Mononuclear cell (primary cell): ENCODE measurements around the gene SETBP1. TPM values are rescaled to one million over a fixed set of nuclear protein-coding genes. Genes with fewer than 3 reads are reported as not detected.

Experiments used
- H3K27me3 ChIP-seq: 2 replicates; pipeline ENCODE4 v1.6.0; 2011; ENCODE audit warnings: low read length, control low read depth; ENCODE audit not compliant: insufficient read depth
- H3K4me1 ChIP-seq: 2 replicates; pipeline ENCODE4 v1.5.1; 2011; ENCODE audit warnings: mild to moderate bottlenecking, low read length, control low read depth; ENCODE audit not compliant: insufficient read depth
- H3K4me3 ChIP-seq: 2 replicates; pipeline ENCODE4 v1.5.1; 2011; ENCODE audit warnings: mild to moderate bottlenecking, low read length, moderate library complexity
- H3K9me3 ChIP-seq: 2 replicates; pipeline ENCODE4 v1.5.1; 2011; ENCODE audit warnings: low read depth, mild to moderate bottlenecking, control low read depth, low read length
- total RNA-seq: library from RNA; depleted of rRNA; stranded (reverse); fragments of >200 nt; gene quantifications from one replicate; pipeline ENCODE4 v1.2.3, GENCODE V29; 2012

SETBP1 gene
- total RNA-seq, 1 donor: 5.0 TPM

DNA sequence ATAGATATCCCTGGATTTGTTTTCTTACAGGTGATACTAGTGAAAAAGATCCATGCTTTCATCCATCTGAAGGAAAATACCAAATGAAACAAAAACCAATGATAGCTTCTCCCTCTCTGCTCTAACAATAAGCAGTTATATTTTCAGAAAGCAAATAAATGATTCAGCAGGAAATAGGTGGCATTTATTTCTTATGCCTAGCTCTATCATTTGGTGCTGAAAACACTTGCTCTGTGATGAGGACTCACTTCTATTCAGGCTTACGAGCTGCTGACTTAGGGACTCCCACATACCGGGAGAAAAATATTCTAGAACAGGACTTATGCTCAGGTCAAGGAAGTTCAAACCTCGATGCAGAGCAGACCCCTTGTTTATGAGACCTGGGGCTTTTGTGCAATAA lies 142.6 kb downstream of the SETBP1 start:
- peaks cover 1% of the 10 kb centered on the region for H3K4me1 ChIP-seq
- H3K27me3 ChIP-seq: no peaks in the 10 kb centered on the region
- H3K4me3 ChIP-seq: no peak overlapping the region
- no peaks in the 10 kb centered on the region for H3K9me3 ChIP-seq

GRCh38 chr18:44823782-44824181 lies 143.1 kb downstream of the SETBP1 start:
- H3K9me3 ChIP-seq: no peaks in the 10 kb centered on the region

GRCh38 chr18:44824884-44825283 lies 144.2 kb downstream of the SETBP1 start:
- Histone ChIP-seq H3K4me3 (no peak overlapping the region), H3K27me3 (no peaks in the 10 kb centered on the region), H3K9me3 (no peaks in the 10 kb centered on the region), H3K4me1 (no peaks in the 10 kb centered on the region)

More at GRCh38 chr18:44823782-44824181, 143.1 kb downstream of the SETBP1 start:
- Histone ChIP-seq H3K4me1 (no peaks in the 10 kb centered on the region), H3K4me3 (no peak overlapping the region), H3K27me3 (no peaks in the 10 kb centered on the region)

GRCh38 chr18:44826418-44827259 lies 146.0 kb downstream of the SETBP1 start:
- Histone ChIP-seq H3K9me3 (no peaks in the 10 kb centered on the region), H3K4me3 (no peak overlapping the region), H3K4me1 (peaks cover 5% of the 10 kb centered on the region), H3K27me3 (no peaks in the 10 kb centered on the region)

DNA sequence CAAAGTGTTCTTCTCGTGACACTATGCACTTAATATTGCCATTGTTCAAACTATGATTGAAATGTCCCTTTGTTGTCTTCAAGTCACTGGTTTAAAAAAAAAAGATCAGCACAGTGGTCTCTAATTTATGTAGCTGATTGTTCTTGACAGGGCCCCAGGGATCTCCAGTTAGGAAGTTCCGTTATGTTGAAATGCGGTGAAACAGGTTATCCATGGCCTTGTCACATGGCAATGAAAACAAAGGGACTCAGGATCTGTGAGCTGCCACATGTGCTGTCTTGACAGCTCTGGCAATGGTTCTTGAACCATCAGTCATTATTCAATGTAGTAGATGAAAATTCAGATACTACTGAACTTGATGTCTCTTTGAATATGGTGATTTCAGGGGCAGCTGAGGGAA lies 147.4 kb downstream of the SETBP1 start:
- no peaks in the 10 kb centered on the region for H3K27me3 ChIP-seq
- peaks cover 5% of the 10 kb centered on the region for H3K4me1 ChIP-seq
- no peaks in the 10 kb centered on the region for H3K9me3 ChIP-seq
- no peak overlapping the region for H3K4me3 ChIP-seq

DNA sequence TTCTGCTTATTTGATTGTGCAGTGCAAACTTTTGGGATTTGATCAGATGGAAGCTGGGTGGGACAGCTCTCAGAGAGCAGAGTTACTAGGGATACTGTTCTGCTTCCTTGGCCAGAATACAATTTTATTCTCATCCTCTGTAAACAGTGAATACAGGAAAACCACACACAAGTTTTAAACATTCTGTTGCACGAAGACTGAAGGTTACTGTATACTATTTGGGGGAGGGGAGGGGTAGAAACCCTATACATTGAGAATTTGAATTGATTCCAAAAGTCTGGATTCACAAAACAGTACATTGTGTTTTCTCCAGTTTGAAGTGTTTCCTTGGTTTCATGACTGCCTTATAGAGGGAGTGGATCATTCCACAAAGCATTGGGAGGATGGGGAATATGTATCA lies 149.9 kb downstream of the SETBP1 start:
- no peaks in the 10 kb centered on the region for H3K27me3 ChIP-seq
- H3K4me3 ChIP-seq: no peak overlapping the region
- peaks cover 5% of the 10 kb centered on the region for H3K4me1 ChIP-seq
- H3K9me3 ChIP-seq: no peaks in the 10 kb centered on the region

- no peaks in the 10 kb centered on the region for H3K27me3 ChIP-seq
- no peaks in the 10 kb centered on the region for H3K9me3 ChIP-seq
- peaks cover 12% of the 10 kb centered on the region for H3K4me1 ChIP-seq
- H3K4me3 ChIP-seq: no peak overlapping the region
These were observed 153.1 kb downstream of the SETBP1 start for GRCh38 chr18:44833786-44834185.

- no peaks in the 10 kb centered on the region for H3K9me3 ChIP-seq
- H3K4me3 ChIP-seq: no peak overlapping the region
- peaks cover 24% of the 10 kb centered on the region for H3K4me1 ChIP-seq
- no peaks in the 10 kb centered on the region for H3K27me3 ChIP-seq
These were observed 154.3 kb downstream of the SETBP1 start for GRCh38 chr18:44834867-44835469.

DNA sequence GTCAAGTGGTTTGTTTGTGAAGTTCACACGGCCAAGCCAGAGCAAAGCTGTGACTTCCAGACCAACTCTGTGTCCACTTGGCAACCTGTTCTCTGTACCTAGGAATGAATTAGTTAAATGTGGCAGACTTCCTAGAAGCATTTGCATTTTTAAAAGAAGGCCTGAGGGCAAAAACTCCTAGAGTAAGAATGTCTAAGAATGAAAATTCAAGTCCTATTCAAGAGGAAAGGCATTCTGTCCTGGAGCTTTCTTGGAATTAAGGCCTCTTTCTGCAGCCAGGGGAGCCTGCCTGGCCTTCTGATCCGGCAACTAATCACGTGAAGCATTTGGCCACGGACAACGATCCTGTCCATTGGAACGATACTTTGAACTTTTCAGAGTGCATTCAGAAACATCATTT lies 155.0 kb downstream of the SETBP1 start:
- Histone ChIP-seq H3K4me3 (no peak overlapping the region), H3K9me3 (no peaks in the 10 kb centered on the region), H3K4me1 (peaks cover 25% of the 10 kb centered on the region), H3K27me3 (no peaks in the 10 kb centered on the region)

DNA sequence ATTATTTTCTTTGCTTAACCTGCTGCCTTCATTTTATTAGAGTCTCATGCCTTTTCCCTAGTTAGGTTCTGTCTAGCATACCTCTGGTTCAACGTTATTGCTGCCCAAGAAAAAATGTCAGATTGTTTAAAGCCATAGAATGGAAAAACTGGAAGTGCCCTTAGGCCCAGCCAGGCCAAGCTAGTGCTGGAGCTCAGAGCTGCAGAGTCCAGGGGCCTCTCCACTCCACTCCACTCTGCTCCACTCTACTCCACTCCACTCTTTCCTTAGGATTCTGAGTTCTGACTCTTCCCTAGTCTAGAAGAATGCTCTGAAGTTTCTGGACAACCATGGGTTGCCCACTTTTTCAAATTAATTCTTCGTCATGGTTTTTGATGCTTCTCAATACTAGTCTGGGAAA lies 155.6 kb downstream of the SETBP1 start:
- Histone ChIP-seq H3K4me1 (peaks cover 25% of the 10 kb centered on the region), H3K9me3 (no peaks in the 10 kb centered on the region), H3K4me3 (no peak overlapping the region), H3K27me3 (no peaks in the 10 kb centered on the region)

DNA sequence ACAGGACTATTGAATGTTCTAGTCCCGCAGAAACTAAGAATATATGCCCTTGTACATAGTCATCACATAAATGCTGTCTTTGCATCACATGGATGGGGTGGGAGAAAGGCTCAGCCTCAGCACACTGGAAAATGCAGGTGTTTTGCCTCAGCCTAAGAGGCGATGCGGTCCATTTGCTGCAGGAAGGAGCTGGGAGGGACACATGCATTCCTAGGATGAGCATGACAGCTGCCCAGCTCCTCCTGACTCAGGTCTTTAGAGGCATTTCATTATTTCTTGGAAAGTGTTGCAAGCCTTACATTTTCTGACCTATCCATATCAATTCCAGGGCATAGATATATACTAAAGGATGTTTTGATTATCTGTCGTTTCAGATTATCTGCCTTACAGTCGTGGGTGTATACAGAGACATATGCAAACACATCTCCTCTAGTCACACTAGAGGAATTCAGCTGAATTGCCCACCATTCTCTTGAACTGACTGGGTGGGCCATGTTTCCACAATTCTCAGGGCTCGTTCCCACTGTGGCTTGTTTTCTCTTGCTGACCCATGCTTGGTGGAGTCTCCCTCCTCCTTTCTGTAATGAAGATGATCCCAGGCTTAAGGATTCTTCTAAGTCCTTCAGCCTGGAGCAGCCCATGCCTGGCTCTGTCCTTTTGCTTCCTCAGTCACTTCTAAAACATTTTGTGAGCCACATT lies 156.9 kb downstream of the SETBP1 start:
- Histone ChIP-seq H3K9me3 (no peaks in the 10 kb centered on the region), H3K4me3 (no peak overlapping the region), H3K27me3 (no peaks in the 10 kb centered on the region), H3K4me1 (peaks cover 35% of the 10 kb centered on the region)

GRCh38 chr18:44838971-44839666 lies 158.4 kb downstream of the SETBP1 start:
- H3K27me3 ChIP-seq: no peaks in the 10 kb centered on the region
- peaks cover 39% of the 10 kb centered on the region for H3K4me1 ChIP-seq
- H3K9me3 ChIP-seq: no peaks in the 10 kb centered on the region
- H3K4me3 ChIP-seq: no peak overlapping the region

DNA sequence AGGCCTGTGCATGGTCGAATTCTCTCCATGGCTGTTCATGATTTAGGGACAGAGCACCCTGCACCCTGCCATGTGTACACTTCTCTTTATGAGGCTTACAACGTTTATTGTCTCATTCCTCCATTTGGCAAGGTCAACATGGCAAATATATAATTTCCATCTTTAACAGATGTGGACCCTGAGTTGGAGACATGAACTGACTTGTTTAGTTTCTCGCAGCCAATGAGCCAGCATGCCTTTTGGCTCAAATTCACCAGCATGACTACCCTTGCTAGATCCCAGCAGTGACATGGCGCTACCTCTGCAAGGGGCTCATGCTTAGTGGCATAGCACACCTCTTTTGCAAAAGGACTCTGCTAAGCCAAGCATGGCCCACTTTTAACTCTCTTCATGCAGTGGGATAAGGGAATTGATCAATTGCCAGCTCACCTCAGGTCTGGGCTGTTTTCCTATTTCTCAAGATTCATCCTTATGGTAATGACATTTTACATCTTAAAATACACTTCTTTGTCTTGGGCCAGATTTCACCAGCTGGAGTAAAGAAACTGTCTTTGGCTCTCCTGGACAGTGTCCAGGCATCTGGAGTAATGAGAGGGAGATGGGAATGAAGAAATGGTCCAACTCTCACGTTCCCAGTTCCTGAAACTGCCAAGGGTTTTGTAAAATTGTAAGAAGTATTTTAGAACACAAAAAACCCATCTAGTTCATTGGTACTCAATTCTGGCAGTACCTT lies 159.5 kb downstream of the SETBP1 start:
- no peaks in the 10 kb centered on the region for H3K27me3 ChIP-seq
- H3K4me1 ChIP-seq: peaks cover 39% of the 10 kb centered on the region
- no peaks in the 10 kb centered on the region for H3K9me3 ChIP-seq
- H3K4me3 ChIP-seq: no peak overlapping the region

GRCh38 chr18:44841221-44841620 lies 160.5 kb downstream of the SETBP1 start:
- H3K27me3 ChIP-seq: no peaks in the 10 kb centered on the region
- H3K9me3 ChIP-seq: no peaks in the 10 kb centered on the region
- peaks cover 39% of the 10 kb centered on the region for H3K4me1 ChIP-seq
- H3K4me3 ChIP-seq: no peak overlapping the region
